K562 (cell line): ENCODE measurements around the gene IFT25.

Experiments used
- ATF7 ChIP-seq: fragments of 450-650 bp; IDR thresholded peaks from 2 replicates; pipeline ENCODE4 v1.7.1; 2014; ENCODE audit warnings: mild to moderate bottlenecking, moderate library complexity
- NFYB ChIP-seq: IDR thresholded peaks from 2 replicates; pipeline ENCODE4 v1.6.1; 2011; ENCODE audit warnings: mild to moderate bottlenecking, moderate library complexity; ENCODE audit not compliant: insufficient read length; ENCODE audit errors: extremely low read depth
- ZFP36 ChIP-seq: fragments of 150-350 bp; IDR thresholded peaks from 2 replicates; pipeline ENCODE4 v1.6.1; 2018; ENCODE audit warnings: low read length, low read depth; ENCODE audit not compliant: partially characterized antibody
- TF ChIP-seq, protein P1 (sequence below): sonication (generic); formaldehyde crosslinking; IDR thresholded peaks from 2 replicates; pipeline ENCODE4 v1.8.0; 2023; ENCODE audit warnings: mild to moderate bottlenecking, missing genetic modification reagents
- TF ChIP-seq, protein P2 (sequence below): sonication (generic); formaldehyde crosslinking; IDR thresholded peaks from 2 replicates; pipeline ENCODE4 v1.8.1; 2023; ENCODE audit warnings: mild to moderate bottlenecking, missing genetic modification reagents, moderate library complexity

DNA sequence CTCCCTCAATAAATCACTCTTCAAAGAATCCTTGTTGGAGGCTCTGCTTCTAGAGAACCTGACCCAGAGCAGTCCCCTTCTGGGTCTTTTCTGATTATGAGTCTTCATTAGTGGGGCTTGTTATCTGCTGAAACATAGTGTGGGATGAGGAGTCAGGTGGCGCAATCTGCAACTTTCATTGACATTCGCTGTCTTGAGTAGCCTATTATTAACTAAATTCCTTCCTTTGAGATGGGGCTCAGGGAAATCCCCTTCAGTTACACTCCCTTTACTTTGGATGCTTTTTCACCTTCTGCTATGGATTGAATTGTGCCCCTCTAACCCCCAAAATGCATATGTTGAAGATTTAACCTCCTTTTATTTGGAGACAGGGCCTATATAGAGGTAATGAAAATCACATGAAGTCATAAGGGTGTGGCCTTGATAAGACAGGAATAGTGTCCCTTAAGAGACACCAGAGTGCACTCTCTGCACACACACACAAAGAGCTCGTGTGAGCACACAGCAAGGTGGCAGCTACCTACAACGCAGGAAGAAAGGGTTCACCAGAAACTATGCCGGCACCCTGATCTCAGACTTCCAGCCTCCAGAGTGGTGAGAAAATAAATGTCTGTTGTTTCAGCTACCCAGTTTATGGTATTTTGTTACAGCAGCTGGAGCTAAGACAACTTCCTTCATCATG lies 32.0 kb downstream of the IFT25 start:
- TF ChIP-seq ZFP36: no peak
- no peak for TF ChIP-seq ATF7
- TF ChIP-seq, protein P1, sequence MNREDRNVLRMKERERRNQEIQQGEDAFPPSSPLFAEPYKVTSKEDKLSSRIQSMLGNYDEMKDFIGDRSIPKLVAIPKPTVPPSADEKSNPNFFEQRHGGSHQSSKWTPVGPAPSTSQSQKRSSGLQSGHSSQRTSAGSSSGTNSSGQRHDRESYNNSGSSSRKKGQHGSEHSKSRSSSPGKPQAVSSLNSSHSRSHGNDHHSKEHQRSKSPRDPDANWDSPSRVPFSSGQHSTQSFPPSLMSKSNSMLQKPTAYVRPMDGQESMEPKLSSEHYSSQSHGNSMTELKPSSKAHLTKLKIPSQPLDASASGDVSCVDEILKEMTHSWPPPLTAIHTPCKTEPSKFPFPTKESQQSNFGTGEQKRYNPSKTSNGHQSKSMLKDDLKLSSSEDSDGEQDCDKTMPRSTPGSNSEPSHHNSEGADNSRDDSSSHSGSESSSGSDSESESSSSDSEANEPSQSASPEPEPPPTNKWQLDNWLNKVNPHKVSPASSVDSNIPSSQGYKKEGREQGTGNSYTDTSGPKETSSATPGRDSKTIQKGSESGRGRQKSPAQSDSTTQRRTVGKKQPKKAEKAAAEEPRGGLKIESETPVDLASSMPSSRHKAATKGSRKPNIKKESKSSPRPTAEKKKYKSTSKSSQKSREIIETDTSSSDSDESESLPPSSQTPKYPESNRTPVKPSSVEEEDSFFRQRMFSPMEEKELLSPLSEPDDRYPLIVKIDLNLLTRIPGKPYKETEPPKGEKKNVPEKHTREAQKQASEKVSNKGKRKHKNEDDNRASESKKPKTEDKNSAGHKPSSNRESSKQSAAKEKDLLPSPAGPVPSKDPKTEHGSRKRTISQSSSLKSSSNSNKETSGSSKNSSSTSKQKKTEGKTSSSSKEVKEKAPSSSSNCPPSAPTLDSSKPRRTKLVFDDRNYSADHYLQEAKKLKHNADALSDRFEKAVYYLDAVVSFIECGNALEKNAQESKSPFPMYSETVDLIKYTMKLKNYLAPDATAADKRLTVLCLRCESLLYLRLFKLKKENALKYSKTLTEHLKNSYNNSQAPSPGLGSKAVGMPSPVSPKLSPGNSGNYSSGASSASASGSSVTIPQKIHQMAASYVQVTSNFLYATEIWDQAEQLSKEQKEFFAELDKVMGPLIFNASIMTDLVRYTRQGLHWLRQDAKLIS (CRISPR knock-in tag): no peak
- no peak for TF ChIP-seq NFYB
- TF ChIP-seq, protein P2, sequence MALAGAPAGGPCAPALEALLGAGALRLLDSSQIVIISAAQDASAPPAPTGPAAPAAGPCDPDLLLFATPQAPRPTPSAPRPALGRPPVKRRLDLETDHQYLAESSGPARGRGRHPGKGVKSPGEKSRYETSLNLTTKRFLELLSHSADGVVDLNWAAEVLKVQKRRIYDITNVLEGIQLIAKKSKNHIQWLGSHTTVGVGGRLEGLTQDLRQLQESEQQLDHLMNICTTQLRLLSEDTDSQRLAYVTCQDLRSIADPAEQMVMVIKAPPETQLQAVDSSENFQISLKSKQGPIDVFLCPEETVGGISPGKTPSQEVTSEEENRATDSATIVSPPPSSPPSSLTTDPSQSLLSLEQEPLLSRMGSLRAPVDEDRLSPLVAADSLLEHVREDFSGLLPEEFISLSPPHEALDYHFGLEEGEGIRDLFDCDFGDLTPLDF: no peak
